ENCODE measurements around the gene NOS1AP.
A peak's percentile ranks its signal among the peaks of the same experiment; 100 is the strongest.

The NOS1AP gene

GRCh38 chr1:162367772-162368171 is 298.3 kb downstream of the NOS1AP start:
- in situ Hi-C loops (cut with HindIII; ENCODE audit: low sequenced_read_pairs): no loop called here
- H3K4me3 ChIP-seq (ENCODE audit: low read depth, low read length): no peak overlapping the region
- no peak for TF ChIP-seq CTCF (IDR thresholded peaks at IDR 0.05; ENCODE audit: low read depth, low read length, missing control alignments)
- no peak for DNase-seq (ENCODE audit: low read depth)

- no peak overlapping the region for H3K4me3 ChIP-seq (ENCODE audit: low read depth, low read length)
- no peak for DNase-seq (ENCODE audit: low read depth)
- in situ Hi-C loops (cut with HindIII; ENCODE audit: low sequenced_read_pairs): no loop called here
- TF ChIP-seq CTCF (IDR thresholded peaks at IDR 0.05; ENCODE audit: low read depth, low read length, missing control alignments): no peak
These were observed 299.0 kb downstream of the NOS1AP start for GRCh38 chr1:162368451-162368850.

GRCh38 chr1:162369571-162369970 is 300.1 kb downstream of the NOS1AP start:
- in situ Hi-C loops (cut with HindIII; ENCODE audit: low sequenced_read_pairs): no loop called here

GRCh38 chr1:162370161-162370560 is 300.7 kb downstream of the NOS1AP start:
- in situ Hi-C loops (cut with HindIII; ENCODE audit: low sequenced_read_pairs): no loop called here
- no peak for TF ChIP-seq CTCF (IDR thresholded peaks at IDR 0.05; ENCODE audit: low read depth, low read length, missing control alignments)
- no peak overlapping the region for H3K4me3 ChIP-seq (ENCODE audit: low read depth, low read length)
- DNase-seq (ENCODE audit: low read depth): no peak

More at GRCh38 chr1:162369571-162369970, 300.1 kb downstream of the NOS1AP start:
- no peak for TF ChIP-seq CTCF (IDR thresholded peaks at IDR 0.05; ENCODE audit: low read depth, low read length, missing control alignments)
- H3K4me3 ChIP-seq (ENCODE audit: low read depth, low read length): no peak overlapping the region
- no peak for DNase-seq (ENCODE audit: low read depth)

- H3K4me3 ChIP-seq (ENCODE audit: low read depth, low read length): no peak overlapping the region
- in situ Hi-C loops (cut with HindIII; ENCODE audit: low sequenced_read_pairs): no loop called here
- no peak for DNase-seq (ENCODE audit: low read depth)
- TF ChIP-seq CTCF (IDR thresholded peaks at IDR 0.05; ENCODE audit: low read depth, low read length, missing control alignments): no peak
These were observed 301.2 kb downstream of the NOS1AP start for GRCh38 chr1:162370721-162371120.

GRCh38 chr1:162371611-162372010 is 302.1 kb downstream of the NOS1AP start:
- peak; percentile 47 for DNase-seq (ENCODE audit: low read depth)
- TF ChIP-seq CTCF (IDR thresholded peaks at IDR 0.05; ENCODE audit: low read depth, low read length, missing control alignments): no peak
- H3K4me3 ChIP-seq (ENCODE audit: low read depth, low read length): no peak overlapping the region
- in situ Hi-C loops (cut with HindIII; ENCODE audit: low sequenced_read_pairs): no loop called here

Data from astrocyte of the cerebellum (primary cell).